ENCODE measurements around the gene SEC31A. TPM values are rescaled to one million over a fixed set of nuclear protein-coding genes. Genes with fewer than 3 reads are reported as not detected.
"Not testable (repeated sequence)": the region's sequence is repeated elsewhere in the genome, so short reads cannot be mapped to it uniquely, and the experiment has no call there.

SEC31A gene, protein sequence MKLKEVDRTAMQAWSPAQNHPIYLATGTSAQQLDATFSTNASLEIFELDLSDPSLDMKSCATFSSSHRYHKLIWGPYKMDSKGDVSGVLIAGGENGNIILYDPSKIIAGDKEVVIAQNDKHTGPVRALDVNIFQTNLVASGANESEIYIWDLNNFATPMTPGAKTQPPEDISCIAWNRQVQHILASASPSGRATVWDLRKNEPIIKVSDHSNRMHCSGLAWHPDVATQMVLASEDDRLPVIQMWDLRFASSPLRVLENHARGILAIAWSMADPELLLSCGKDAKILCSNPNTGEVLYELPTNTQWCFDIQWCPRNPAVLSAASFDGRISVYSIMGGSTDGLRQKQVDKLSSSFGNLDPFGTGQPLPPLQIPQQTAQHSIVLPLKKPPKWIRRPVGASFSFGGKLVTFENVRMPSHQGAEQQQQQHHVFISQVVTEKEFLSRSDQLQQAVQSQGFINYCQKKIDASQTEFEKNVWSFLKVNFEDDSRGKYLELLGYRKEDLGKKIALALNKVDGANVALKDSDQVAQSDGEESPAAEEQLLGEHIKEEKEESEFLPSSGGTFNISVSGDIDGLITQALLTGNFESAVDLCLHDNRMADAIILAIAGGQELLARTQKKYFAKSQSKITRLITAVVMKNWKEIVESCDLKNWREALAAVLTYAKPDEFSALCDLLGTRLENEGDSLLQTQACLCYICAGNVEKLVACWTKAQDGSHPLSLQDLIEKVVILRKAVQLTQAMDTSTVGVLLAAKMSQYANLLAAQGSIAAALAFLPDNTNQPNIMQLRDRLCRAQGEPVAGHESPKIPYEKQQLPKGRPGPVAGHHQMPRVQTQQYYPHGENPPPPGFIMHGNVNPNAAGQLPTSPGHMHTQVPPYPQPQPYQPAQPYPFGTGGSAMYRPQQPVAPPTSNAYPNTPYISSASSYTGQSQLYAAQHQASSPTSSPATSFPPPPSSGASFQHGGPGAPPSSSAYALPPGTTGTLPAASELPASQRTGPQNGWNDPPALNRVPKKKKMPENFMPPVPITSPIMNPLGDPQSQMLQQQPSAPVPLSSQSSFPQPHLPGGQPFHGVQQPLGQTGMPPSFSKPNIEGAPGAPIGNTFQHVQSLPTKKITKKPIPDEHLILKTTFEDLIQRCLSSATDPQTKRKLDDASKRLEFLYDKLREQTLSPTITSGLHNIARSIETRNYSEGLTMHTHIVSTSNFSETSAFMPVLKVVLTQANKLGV
- polyA plus RNA-seq (2012; ENCODE audit: insufficient read depth, insufficient read length) = 64.2 TPM

DNA sequence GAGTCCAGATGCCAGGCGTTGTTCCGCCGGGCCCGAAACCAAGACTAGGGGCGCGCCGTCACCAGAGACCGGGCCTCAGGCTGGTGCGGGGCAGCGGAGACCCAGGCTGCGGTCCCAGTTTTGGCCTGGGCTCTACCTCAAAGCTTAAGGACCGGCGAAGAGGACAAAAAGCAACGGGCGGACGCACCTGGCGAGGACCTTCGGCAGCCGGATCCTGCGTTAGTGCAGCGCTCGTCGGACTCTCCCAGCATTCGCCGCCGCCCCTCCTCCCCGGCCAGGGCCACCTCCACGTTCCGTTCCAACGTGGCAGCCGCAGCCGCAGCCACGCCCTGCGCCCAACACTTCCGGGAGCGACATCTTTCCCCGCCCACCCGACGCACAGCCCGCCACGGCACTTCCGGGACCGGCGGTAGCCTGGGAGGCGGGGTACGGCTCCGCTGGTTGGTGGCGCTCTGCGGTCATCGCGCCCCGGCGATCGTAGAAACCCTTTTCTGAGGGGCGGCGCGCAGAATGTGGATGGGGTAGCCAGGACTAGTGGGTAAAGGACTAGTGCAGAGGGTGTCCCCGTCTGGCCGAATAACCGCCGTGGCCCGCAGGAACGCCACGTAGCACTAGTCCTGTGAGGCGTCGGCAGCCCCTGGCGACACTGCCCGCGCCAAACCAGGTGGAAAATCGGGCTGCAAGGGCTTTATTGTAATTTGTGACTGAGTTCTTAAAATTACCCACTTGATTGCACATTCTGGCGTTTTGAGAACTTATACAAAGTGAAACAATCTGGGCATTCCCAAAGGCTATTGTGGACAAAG lies at the start of gene SEC31A:
SEC31A (minus strand) TSS at position 253 of the 806 bp plus-strand sequence. CDS start 9,217 bp downstream, outside the sequence.
- peak; percentile 86 for DNase-seq (ENCODE audit: low read depth, low spot score)
- H3K4me3 ChIP-seq (ENCODE audit: low read length) = peak within 1 kb of the TSS; percentile 88

GRCh38 chr4:82939414-82939813 lies 48.5 kb upstream of the SEC31A start:
- no peak for DNase-seq (ENCODE audit: low read depth, low spot score)
- no peak overlapping the region for H3K4me3 ChIP-seq (ENCODE audit: low read length)

- no peak for DNase-seq (ENCODE audit: low read depth, low spot score)
- H3K4me3 ChIP-seq (ENCODE audit: low read length) = no peak overlapping the region
Observed at GRCh38 chr4:82934441-82934840, 43.5 kb upstream of the SEC31A start.

DNA sequence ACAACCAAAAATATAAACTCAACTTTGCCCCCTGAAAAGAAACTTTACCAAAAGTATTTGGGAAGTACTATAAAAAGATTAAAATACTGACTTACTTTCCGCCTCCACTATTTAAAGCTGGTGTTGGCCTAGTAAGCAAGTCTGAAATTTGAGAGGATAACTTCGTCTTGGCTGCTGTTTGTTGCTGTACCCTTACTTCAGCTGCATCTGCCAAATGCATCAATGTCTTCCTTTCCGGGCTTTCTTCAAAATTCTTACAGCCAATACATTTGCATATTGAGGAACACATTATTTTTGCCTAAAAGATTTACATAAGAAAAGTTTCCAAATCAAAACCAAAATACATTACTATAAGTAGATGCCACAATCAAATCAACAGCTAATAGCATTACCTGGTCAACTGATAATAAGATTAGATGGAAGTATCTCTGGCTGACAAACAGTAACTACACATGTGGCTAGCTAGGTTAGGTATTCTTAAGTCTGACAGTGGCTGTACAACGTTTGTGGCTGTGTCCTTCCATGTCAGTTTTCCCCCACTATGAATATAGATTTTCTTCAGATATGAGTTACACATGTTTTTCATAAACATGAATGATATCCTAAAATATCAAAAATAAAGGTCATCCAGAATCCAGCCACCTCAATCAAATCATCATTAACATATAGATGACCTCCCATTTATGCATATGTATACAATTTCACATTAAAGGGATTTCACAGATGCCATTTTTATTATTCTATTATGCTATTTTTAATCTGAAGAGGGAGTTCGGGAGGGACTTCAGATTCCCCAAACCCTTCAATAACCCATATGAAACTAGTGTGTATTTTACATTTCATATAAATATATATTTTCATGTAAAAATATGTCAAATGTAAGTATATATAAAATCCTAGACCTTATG lies 40.1 kb upstream of the SEC31A start:
- DNase-seq (ENCODE audit: low read depth, low spot score) = no peak
- H3K4me3 ChIP-seq (ENCODE audit: low read length) = no peak overlapping the region

DNA sequence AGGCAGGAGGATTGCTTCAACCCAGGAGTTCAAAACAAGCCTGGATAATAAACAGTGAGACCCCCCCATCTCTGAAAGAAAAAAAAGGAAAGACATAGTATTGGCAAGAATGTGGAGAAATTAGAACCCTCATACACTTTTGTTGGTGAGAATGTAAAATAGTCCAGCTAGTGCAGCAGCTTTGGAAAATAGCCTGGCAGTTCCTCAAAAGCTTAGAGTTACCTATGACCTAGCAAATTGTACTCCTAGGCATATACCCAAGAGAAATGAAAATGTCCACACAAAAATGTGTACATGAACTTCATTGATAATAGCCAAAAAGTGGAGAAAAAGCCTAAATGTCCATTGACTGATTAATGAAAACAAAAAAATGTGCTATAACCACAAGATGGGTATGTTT lies 30.8 kb upstream of the SEC31A start:
- H3K4me3 ChIP-seq (ENCODE audit: low read length) = no peak overlapping the region
- no peak for DNase-seq (ENCODE audit: low read depth, low spot score)

GRCh38 chr4:82919386-82919785 lies 28.4 kb upstream of the SEC31A start:
- DNase-seq (ENCODE audit: low read depth, low spot score) = no peak
- H3K4me3 ChIP-seq (ENCODE audit: low read length) = no peak overlapping the region

- no peak overlapping the region for H3K4me3 ChIP-seq (ENCODE audit: low read length)
- no peak for DNase-seq (ENCODE audit: low read depth, low spot score)
Observed at GRCh38 chr4:82918091-82918490, 27.1 kb upstream of the SEC31A start.

- H3K4me3 ChIP-seq (ENCODE audit: low read length); DNase-seq (ENCODE audit: low read depth, low spot score): not testable (repeated sequence)
Observed at GRCh38 chr4:82913968-82914367, 23.0 kb upstream of the SEC31A start.

GRCh38 chr4:82913305-82913704 lies 22.4 kb upstream of the SEC31A start:
- H3K4me3 ChIP-seq (ENCODE audit: low read length) = no peak overlapping the region

GRCh38 chr4:82909326-82909725 lies 18.4 kb upstream of the SEC31A start:
- no peak overlapping the region for H3K4me3 ChIP-seq (ENCODE audit: low read length)
- no peak for DNase-seq (ENCODE audit: low read depth, low spot score)

More at GRCh38 chr4:82913305-82913704, 22.4 kb upstream of the SEC31A start:
- DNase-seq (ENCODE audit: low read depth, low spot score) = no peak

DNA sequence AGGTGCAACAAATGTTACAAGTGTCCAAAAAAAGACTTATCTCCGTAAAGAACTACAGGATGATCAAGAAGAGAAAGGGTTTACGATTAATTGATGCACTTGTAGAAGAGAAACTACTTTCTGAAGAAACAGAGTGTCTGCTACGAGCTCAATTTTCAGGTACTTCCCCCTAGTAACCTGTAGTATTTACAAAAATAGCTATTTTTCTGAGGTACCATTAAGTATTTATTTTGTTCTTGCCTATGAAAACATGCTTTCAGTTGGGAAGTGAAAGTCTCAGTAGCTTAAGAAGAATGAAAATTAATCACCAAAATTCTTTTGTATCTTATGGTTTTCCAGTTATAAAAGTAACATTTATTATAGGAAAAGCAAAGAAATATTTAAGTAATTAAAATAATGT lies 15.5 kb upstream of the SEC31A start:
- no peak overlapping the region for H3K4me3 ChIP-seq (ENCODE audit: low read length)
- DNase-seq (ENCODE audit: low read depth, low spot score) = no peak

DNA sequence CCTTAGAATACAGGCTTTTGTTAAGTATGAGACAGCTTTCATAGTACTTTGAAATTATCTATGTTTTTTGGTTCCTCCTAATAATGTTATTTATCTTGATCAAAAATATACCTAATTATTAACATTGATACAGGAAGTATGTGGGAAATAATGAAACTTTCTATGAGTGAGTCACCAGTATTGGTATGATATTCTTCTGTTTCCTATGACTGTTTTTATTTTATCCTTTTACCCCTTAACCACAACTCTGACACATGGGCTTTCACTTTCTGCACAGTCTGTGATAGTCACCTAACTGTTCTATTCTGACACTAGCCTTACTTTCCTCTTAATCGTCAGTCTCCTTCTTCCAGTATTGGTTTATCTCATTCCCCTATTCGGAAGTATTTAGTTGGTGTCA lies 14.3 kb upstream of the SEC31A start:
- DNase-seq (ENCODE audit: low read depth, low spot score) = peak; percentile 48
- no peak overlapping the region for H3K4me3 ChIP-seq (ENCODE audit: low read length)

DNA sequence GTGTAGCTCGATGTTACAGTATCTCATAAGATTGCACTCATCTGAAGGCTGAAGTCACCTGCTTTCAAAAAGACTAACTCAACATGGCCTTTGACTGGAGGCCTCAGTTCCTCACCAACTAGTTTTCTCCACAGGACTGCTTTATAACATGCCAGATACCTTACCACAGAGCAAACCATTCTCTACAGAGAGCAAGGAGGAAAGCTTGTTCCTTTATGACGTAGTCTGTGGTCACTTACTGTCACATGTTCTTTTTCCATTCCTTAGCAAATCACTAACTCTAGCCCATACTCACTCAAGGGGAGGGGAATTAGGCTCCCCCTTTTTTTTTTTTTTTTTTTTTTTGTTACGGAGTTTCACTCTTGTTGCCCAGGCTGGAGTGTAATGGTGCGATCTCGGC lies 12.8 kb upstream of the SEC31A start:
- no peak overlapping the region for H3K4me3 ChIP-seq (ENCODE audit: low read length)
- no peak for DNase-seq (ENCODE audit: low read depth, low spot score)

DNA sequence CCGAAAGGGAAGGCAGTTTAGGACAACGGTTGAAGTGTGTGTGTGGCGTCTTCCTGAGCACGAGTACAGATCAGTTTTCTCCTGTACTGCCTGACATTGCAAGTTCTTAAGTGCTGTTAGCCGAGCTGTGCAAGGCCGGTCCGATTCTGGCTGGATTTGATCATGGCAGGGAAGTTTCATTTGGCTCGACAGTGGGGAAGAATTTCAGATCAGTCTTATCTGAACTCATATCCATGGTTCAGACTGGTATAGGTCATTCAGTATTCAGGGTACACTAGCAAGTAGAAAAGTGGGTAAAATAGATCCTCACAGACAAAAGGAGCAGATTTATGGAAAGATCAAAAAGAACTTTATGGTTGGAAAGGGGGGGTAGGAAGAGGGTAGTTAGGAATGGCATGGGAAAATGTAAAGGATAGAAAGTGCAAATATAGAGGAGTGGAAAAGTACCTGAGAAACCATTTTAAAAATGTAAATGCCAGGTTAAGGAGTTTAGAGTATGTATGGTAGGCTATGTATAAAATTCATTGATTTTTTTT lies 10.3 kb upstream of the SEC31A start:
- peak overlapping the region; percentile 59 for H3K4me3 ChIP-seq (ENCODE audit: low read length)

DNA sequence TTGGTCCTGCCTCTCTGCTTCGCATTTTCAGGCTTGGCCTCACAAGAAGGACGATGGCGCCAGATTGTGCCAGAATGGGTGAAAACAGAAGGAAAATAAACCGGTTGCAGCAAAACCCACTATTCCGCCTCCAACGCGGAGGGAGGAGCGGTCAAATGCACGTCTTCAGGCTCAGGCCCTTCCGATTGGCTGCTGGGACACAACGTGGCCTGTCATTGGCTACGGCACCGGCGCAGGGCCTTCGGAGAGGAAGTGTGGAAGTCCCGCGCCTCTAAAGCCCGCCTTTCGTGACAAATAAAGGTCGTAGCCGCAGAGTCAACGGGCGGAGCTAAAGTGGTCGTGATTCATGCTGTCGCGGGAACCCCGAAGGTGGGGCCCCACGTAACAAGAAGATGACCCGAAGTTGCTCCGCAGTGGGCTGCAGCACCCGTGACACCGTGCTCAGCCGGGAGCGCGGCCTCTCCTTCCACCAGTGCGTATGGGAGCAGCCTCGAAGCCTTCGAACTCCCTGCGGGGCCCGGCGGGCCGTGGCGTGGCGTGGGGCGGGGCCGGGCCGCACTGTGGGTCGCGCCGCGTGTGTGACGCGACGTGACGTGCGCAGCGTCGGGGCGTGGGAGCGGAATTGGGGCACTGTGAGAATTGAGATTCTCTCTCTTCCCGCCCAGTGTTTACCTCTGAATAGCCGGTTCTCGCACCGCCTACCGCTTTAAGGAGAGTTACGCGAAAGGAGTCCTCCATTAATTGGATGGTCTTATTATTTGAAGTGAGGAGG lies 9.6 kb upstream of the SEC31A start, which contains the start of gene THAP9:
THAP9 (plus strand) TSS at position 325 of the 772 bp plus-strand sequence; CDS start at position 393, 68 bp downstream.
- peak; percentile 99 for DNase-seq (ENCODE audit: low read depth, low spot score)
- H3K4me3 ChIP-seq (ENCODE audit: low read length) = peak within 1 kb of the TSS; percentile 59

More for the DNA sequence above, 10.3 kb upstream of the SEC31A start:
- no peak for DNase-seq (ENCODE audit: low read depth, low spot score)

DNA sequence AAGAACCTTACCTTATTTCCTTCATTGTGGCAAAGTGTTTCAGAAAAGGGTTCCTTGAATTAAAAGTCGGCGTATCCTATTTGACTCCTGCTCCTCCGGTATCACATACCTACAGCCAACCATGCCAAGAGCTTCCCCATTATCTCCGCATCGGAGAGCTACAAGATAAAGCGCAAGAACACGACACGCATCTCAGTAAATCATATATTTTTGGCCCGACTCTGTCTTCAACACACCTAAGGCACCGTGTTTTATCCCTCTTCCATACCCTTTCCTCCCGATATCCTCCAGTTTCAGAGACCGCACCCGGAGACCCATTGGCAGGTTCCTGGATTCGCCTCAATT lies 9.1 kb upstream of the SEC31A start:
- peak overlapping the region; percentile 59 for H3K4me3 ChIP-seq (ENCODE audit: low read length)
- DNase-seq (ENCODE audit: low read depth, low spot score) = no peak

Measured in Jurkat, Clone E6-1 (cell line).